Effector CD8-positive, alpha-beta T cell (primary cell): ENCODE results near the gene SOX9.
"Not testable (repeated sequence)": the region's sequence is repeated elsewhere in the genome, so short reads cannot be mapped to it uniquely, and the experiment has no call there.

Source experiments
- DNase-seq: peaks from one replicate; lab custom pipeline; 2025; lab: John Stamatoyannopoulos, UW

SOX9 gene

DNA sequence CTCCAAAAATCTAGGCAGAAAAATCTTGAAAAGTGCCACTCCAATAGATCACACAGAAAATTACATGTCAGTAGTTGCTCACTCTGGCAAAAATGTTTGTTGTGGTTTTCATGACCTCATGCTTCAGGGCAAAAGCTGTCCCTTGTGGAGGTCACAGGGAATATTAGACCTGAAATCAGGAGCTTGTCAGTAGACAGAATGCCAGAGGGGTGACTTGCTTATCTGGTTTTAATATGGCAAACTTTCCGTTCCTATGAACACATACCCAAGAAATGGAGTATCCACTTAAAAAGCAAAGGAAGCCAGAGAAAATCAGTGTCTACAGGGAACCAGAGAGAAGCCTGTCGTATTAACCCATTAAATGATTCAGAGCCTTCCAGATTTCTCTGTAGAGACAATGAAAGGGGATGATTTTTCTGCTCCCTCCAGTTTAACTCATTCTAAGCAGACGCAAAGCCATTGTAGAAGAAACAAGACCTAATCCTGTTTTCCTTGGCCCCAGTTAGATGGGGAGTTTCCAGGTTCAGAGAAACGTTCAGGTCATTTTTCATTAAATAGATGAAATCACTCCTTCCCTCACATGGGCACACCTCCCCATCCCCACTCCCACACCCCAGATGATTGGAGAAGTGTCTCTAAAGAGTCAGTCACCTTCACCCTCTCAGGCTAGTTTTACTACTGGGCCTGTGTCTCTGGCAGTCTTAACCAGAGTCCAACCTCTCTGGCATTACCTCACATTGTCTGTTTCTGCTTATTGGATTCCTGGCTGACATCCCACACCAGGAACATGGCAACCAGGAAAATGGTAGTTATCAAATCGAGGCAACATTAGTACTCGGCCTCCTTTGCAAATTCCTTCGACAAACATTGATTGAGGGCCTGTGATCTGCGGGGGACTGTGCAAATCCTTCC, 6.0 kb downstream of the SOX9 start:
- no peak for DNase-seq

DNA sequence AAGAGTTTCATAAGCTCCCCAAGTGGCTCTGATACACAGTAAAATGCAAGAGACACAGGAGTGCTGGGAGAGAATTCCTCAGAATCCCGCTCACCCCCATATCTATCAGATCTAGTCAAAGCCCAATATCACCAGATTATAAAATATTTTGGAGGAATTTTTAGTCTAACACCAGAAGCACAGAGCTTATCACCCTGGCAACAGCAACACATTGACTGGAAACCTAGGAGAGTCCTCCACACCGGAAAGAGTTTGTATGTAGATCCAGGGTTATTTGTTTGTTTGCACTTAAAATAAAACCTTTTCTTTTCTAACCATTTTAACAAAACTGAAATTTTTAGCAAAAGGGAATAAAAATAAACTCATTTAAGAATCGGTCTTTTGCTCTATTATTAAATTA, 7.2 kb downstream of the SOX9 start:
- DNase-seq: no peak

GRCh38 chr17:72134608-72135394, 14.0 kb downstream of the SOX9 start:
- DNase-seq: no peak

DNA sequence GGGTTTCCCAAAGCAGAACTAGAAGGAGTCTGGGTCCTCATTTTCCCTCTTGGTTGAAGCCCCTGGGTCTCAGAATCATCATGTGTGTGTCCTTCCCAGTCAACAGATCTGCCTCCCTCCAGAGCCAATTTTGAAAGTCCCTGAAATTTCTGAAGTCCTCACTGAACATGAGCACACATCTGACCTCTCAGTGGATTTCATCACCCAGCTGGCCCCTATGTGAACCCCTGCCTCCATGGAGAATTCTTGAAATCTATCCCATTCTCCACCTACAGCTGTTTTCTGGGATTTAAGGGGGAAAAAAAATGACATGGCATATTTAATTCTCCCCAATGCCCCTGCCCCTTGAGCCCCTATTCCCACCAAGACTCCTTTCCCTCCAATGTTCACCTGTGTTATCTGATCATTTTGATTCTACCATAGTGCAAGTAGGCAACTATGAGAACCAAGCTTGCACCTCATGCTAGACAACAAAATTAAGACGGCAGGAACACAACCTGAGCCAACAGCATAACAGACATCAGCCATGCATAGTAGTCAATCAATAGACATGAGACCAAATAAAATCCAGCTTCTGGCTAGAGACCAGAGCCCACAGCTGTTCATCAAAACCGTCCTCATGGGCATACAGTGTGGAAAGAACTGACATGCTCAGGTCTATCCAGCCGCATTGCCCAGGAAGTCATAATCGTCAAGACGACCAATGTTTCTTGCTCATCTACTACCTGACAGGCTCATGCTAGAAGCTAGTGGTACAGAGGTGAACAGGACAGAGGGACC, 14.9 kb downstream of the SOX9 start:
- DNase-seq: no peak

DNA sequence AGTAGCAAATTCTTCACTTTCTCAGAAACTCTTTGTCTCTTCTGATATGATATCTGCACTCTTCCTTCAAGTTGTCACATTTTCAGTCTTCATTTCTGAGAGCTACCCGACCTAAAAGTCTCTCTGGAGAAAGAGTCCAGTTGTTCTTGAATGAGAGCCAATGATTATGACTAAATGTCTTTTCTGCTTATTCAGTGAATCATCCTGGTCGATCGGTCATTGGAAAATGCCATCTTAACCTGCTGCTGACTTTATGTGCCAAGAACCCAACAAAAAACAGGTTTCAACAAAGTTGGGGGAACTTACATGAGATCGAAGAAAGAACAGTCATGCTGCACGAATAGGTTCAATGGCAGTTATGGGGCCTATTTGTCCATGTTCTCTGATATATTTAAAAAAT, 15.9 kb downstream of the SOX9 start:
- no peak for DNase-seq

GRCh38 chr17:72137161-72137560, 16.3 kb downstream of the SOX9 start:
- no peak for DNase-seq

GRCh38 chr17:72139212-72139611, 18.4 kb downstream of the SOX9 start:
- no peak for DNase-seq

- DNase-seq: no peak
Measured at GRCh38 chr17:72141336-72141735, 20.5 kb downstream of the SOX9 start.

DNA sequence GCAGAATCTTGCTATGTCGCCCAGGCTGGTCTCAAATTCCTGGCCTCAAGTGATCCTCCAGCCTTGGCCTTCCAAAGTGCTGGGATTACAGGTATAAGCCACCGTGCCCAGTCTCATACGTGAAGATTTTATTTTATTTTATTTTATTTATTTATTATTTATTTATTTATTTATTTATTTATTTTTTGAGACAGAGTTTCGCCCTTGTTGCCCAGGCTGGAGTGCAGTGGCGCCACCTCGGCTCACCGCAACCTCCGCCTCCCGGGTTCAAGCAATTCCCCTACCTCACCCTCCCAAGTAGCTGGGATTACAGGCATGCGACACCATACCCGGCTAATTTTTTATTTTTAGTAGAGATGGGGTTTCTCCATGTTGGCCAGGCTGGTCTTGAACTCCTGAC, 21.3 kb downstream of the SOX9 start:
- not testable (repeated sequence) for DNase-seq

- no peak for DNase-seq
Measured at GRCh38 chr17:72142614-72143013, 21.8 kb downstream of the SOX9 start.

- no peak for DNase-seq
Measured at GRCh38 chr17:72143245-72143644, 22.4 kb downstream of the SOX9 start.

GRCh38 chr17:72144101-72144500, 23.3 kb downstream of the SOX9 start:
- no peak for DNase-seq

GRCh38 chr17:72145562-72145961, 24.7 kb downstream of the SOX9 start:
- no peak for DNase-seq

DNA sequence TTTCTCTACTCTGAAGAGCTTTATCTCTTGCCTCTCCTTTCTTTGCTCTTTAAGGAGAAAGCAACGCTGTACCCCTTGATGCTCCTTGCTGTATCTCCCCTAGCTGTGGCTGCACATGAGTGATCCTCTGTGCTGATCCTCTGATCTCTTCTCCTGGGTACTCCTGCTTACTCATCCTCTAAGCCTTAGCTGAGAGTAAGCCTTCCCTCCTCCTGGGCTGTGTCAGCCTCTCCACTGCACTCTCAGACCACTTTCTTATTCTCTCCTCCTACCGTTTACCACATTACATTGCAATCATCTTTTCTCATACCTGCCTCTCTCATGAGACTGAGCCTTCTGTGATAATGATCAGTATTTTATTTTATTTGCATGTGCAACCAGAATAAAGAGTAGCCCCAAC, 25.1 kb downstream of the SOX9 start:
- no peak for DNase-seq

GRCh38 chr17:72146371-72146770, 25.6 kb downstream of the SOX9 start:
- no peak for DNase-seq

DNA sequence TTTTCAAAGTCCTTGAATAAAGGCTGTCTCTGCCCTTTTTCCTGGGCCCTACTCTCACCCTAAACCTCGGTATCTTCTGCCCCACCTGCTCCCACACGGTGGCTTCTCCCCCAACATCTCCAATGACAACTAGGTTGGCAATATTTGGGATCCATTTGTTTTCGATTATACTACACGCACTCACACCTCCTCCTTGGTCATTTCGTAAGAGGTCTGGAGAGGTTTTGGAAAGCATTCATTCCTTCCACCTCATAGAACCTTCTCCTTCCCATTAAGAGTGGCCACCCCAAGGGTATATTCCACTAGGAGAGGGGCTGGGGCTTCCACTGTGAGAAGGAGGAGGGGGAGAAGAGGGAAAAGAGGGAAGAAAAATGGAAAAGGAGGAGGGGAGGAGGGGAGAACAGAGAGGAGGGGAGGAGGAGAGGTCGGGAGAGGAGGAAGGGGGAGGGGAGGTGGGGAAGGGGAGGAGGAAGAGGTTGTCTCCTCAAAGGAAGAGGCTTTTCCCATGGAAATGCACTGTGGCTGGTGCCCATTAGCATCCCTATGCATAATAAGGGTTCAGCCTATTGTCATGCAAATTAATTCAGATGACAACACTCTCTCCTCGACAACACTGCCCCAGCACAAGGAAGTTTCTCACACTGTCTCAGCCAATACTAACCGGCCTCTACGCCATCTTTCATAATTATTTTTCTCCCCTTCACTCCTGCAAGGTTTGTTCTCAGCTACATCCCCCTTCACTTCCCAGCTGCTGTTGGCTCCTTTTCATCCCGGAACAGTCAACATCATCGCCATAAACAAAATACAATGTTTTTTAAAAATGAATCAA, 30.0 kb downstream of the SOX9 start:
- no peak for DNase-seq

- DNase-seq: no peak
Measured at GRCh38 chr17:72151565-72152386, 31.0 kb downstream of the SOX9 start.

DNA sequence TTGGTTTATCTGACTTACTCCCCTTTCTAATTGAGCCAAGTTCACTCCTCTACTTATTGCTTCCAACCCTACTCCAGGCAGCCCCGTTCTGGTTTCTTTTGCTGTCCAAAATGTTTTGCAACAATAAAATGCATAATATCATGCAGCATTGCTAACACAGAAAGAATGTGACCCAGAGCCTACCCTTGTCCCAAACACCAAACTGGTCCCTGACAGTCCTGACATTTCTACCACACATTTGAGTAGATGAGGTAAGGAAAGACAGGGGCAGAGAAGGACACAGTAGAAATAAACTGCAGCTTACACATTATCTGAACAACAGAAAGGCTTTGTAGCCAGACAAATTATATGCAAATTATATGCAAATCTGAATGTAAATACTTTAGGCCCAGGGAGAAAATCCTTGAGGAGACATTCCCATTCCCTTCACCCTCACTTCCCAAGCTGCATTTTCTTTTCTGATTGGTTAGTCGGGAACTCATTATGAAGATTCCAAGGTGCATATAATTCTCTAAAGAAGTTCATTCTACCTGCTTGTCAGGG, 31.6 kb downstream of the SOX9 start:
- no peak for DNase-seq

- DNase-seq: no peak
Measured at GRCh38 chr17:72158895-72159885, 38.4 kb downstream of the SOX9 start.
